NT2/D1 (cell line): ENCODE data around the gene AKR7A2.
"Not testable (repeated sequence)": the region's sequence is repeated elsewhere in the genome, so short reads cannot be mapped to it uniquely, and the experiment has no call there.

Experiments used
- DNase-seq: peaks from one replicate; pipeline ENCODE4 v3.0.0-alpha.2; 2011; ENCODE audit warnings: low read depth, low spot score
- H3K27me3 ChIP-seq: 2 replicates; pipeline ENCODE4 v1.6.0; 2011; ENCODE audit warnings: mild to moderate bottlenecking; ENCODE audit not compliant: insufficient read length, insufficient read depth
- H3K36me3 ChIP-seq: 2 replicates; pipeline ENCODE4 v1.6.1; 2011; ENCODE audit warnings: mild to moderate bottlenecking, low read length, mixed read lengths; ENCODE audit not compliant: insufficient read depth, insufficient read length
- H3K4me1 ChIP-seq: 2 replicates; pipeline ENCODE4 v1.5.1; 2011; ENCODE audit not compliant: insufficient read depth, insufficient read length
- H3K4me3 ChIP-seq: 2 replicates; pipeline ENCODE4 v1.5.1; 2011; ENCODE audit warnings: low read depth; ENCODE audit not compliant: insufficient read length
- H3K9ac ChIP-seq: 2 replicates; pipeline ENCODE4 v1.6.0; 2011; ENCODE audit warnings: low read depth; ENCODE audit not compliant: insufficient read length
- H3K9me3 ChIP-seq: 2 replicates; pipeline ENCODE4 v1.5.1; 2011; ENCODE audit warnings: mild to moderate bottlenecking, low read length; ENCODE audit not compliant: insufficient read depth
- SUZ12 ChIP-seq: IDR thresholded peaks from 2 replicates; pipeline ENCODE4 v1.6.1; 2011; ENCODE audit not compliant: insufficient read length, insufficient read depth; ENCODE audit errors: extremely low read depth
- YY1 ChIP-seq: IDR thresholded peaks from 2 replicates; pipeline ENCODE4 v1.6.1; 2011; ENCODE audit not compliant: insufficient read length, insufficient read depth
- ZNF274 ChIP-seq: IDR thresholded peaks from 2 replicates; pipeline ENCODE4 v1.6.1; 2011; ENCODE audit warnings: mild to moderate bottlenecking, low read depth, low read length

AKR7A2 gene

GRCh38 chr1:19309123-19309813 lies 2.7 kb downstream of the AKR7A2 start:
- no peak for TF ChIP-seq SUZ12
- TF ChIP-seq YY1, result no peak
- no peak for TF ChIP-seq ZNF274

GRCh38 chr1:19308509-19308907 lies 3.4 kb downstream of the AKR7A2 start:
- Histone ChIP-seq H3K27me3 (peaks cover 6% of the 10 kb centered on the region), H3K9ac (no peak overlapping the region), H3K36me3 (peaks cover 49% of the 10 kb centered on the region), H3K4me1 (peaks cover 6% of the 10 kb centered on the region), H3K4me3 (no peak overlapping the region), H3K9me3 (no peaks in the 10 kb centered on the region)
- DNase-seq, result no peak
- TF ChIP-seq ZNF274 (no peak), YY1 (no peak), SUZ12 (no peak)

More at GRCh38 chr1:19309123-19309813, 2.7 kb downstream of the AKR7A2 start:
- Histone ChIP-seq H3K36me3 (peaks cover 47% of the 10 kb centered on the region), H3K27me3 (peaks cover 6% of the 10 kb centered on the region), H3K4me3 (no peak overlapping the region), H3K9ac (no peak overlapping the region), H3K9me3 (no peaks in the 10 kb centered on the region), H3K4me1 (peaks cover 6% of the 10 kb centered on the region)
- no peak for DNase-seq

- peaks cover 55% of the 10 kb centered on the region for H3K36me3 ChIP-seq
- no peak overlapping the region for H3K9ac ChIP-seq
- H3K4me3 ChIP-seq, result no peak overlapping the region
- no peaks in the 10 kb centered on the region for H3K9me3 ChIP-seq
- no peak for DNase-seq
- H3K27me3 ChIP-seq, result peaks cover 6% of the 10 kb centered on the region
- no peak for TF ChIP-seq SUZ12
- no peak for TF ChIP-seq ZNF274
- TF ChIP-seq YY1, result no peak
- peaks cover 6% of the 10 kb centered on the region for H3K4me1 ChIP-seq
Observed at GRCh38 chr1:19307794-19308508, 4.0 kb downstream of the AKR7A2 start.

- TF ChIP-seq SUZ12 (no peak), YY1 (no peak), ZNF274 (no peak)
- H3K9me3 ChIP-seq, result no peaks in the 10 kb centered on the region
- peaks cover 56% of the 10 kb centered on the region for H3K36me3 ChIP-seq
- no peak overlapping the region for H3K4me3 ChIP-seq
- no peak for DNase-seq
- H3K9ac ChIP-seq, result no peak overlapping the region
- peaks cover 6% of the 10 kb centered on the region for H3K4me1 ChIP-seq
- peaks cover 6% of the 10 kb centered on the region for H3K27me3 ChIP-seq
Observed at GRCh38 chr1:19306941-19307340, 5.0 kb downstream of the AKR7A2 start.

GRCh38 chr1:19305880-19306279 lies 6.1 kb downstream of the AKR7A2 start:
- Histone ChIP-seq H3K36me3 (peaks cover 56% of the 10 kb centered on the region), H3K27me3 (no peaks in the 10 kb centered on the region), H3K9ac (no peak overlapping the region), H3K9me3 (no peaks in the 10 kb centered on the region), H3K4me1 (peaks cover 2% of the 10 kb centered on the region), H3K4me3 (no peak overlapping the region)
- no peak for TF ChIP-seq SUZ12
- TF ChIP-seq ZNF274, result no peak
- no peak for TF ChIP-seq YY1
- no peak for DNase-seq

- H3K27me3 ChIP-seq, DNase-seq, H3K4me3 ChIP-seq, H3K9me3 ChIP-seq, H3K4me1 ChIP-seq, H3K9ac ChIP-seq: not testable (repeated sequence)
- peaks cover 53% of the 10 kb centered on the region for H3K36me3 ChIP-seq
Observed at GRCh38 chr1:19304081-19304480, 7.9 kb downstream of the AKR7A2 start.

- no peaks in the 10 kb centered on the region for H3K27me3 ChIP-seq
- no peak overlapping the region for H3K9ac ChIP-seq
- H3K9me3 ChIP-seq, result peaks cover 8% of the 10 kb centered on the region
- DNase-seq, result no peak
- H3K4me1 ChIP-seq, result no peaks in the 10 kb centered on the region
- no peak for TF ChIP-seq SUZ12
- no peak for TF ChIP-seq ZNF274
- TF ChIP-seq YY1, result no peak
- H3K4me3 ChIP-seq, result no peak overlapping the region
- peaks cover 20% of the 10 kb centered on the region for H3K36me3 ChIP-seq
Observed at GRCh38 chr1:19300211-19300610, 11.7 kb downstream of the AKR7A2 start.
